ENCODE results near the gene PXMP2. TPM values are rescaled to one million over a fixed set of nuclear protein-coding genes. Genes with fewer than 3 reads are reported as not detected.

The PXMP2 gene
- total RNA-seq, 4 donors from 2014 or later: 62.1 to 181 (median 128) TPM

GRCh38 chr12:132727091-132727794 lies 39.9 kb downstream of the PXMP2 start:
- H3K4me3 ChIP-seq: no peak overlapping the region
- in situ Hi-C loops (cut with MboI; ENCODE audit: low pct_ligation_motif_present in 1 of 4, low pct_unique_long_range_greater_than_20kb in 1 of 4, low sequenced_read_pairs in 3 of 4): no loop called here
- H3K9me3 ChIP-seq: no peaks in the 10 kb centered on the region
- H3K36me3 ChIP-seq: peaks cover 0 to 64% (median 31%) of the 10 kb centered on the region in 4 donors
- no peak overlapping the region for H3K27ac ChIP-seq
- 93% methylated on average over 37 of the region's 37 CpGs; no CpG with 5 or more reads in 1 of the 2 donors for WGBS, 2 donors (ENCODE audit: low coverage in 1 of 2)
- no peak for TF ChIP-seq POLR2A (IDR thresholded peaks at IDR 0.05)
- no peak for TF ChIP-seq POLR2AphosphoS5 (IDR thresholded peaks at IDR 0.05)
- TF ChIP-seq CTCF (IDR thresholded peaks at IDR 0.05): no peak
- no peak for TF ChIP-seq EP300 (IDR thresholded peaks at IDR 0.05; ENCODE audit: low read depth)
- DNase-seq: no peak
- intact Hi-C loops (cut with DNase I; ENCODE audit: low total_unique reads): no loop called here
- H3K4me1 ChIP-seq: no peaks in the 10 kb centered on the region
- H3K27me3 ChIP-seq: no peaks in the 10 kb centered on the region

- H3K4me3 ChIP-seq: no peak overlapping the region
- in situ Hi-C loops (cut with MboI; ENCODE audit: low pct_ligation_motif_present in 1 of 4, low pct_unique_long_range_greater_than_20kb in 1 of 4, low sequenced_read_pairs in 3 of 4): no loop called here
- no peak for DNase-seq
- peaks cover 0 to 65% (median 32%) of the 10 kb centered on the region in 4 donors for H3K36me3 ChIP-seq
- no peaks in the 10 kb centered on the region for H3K4me1 ChIP-seq
- intact Hi-C loops (cut with DNase I; ENCODE audit: low total_unique reads): no loop called here
- WGBS, 2 donors (ENCODE audit: low coverage in 1 of 2): 97 to 100% methylated on average over 2 to 7 of the region's 7 CpGs
- H3K27me3 ChIP-seq: no peaks in the 10 kb centered on the region
- TF ChIP-seq EP300 (IDR thresholded peaks at IDR 0.05; ENCODE audit: low read depth): no peak
- TF ChIP-seq POLR2AphosphoS5 (IDR thresholded peaks at IDR 0.05): no peak
- no peak for TF ChIP-seq CTCF (IDR thresholded peaks at IDR 0.05)
- TF ChIP-seq POLR2A (IDR thresholded peaks at IDR 0.05): no peak
- no peaks in the 10 kb centered on the region for H3K9me3 ChIP-seq
- H3K27ac ChIP-seq: no peak overlapping the region
These were observed 41.1 kb downstream of the PXMP2 start for GRCh38 chr12:132728502-132728901.

DNA sequence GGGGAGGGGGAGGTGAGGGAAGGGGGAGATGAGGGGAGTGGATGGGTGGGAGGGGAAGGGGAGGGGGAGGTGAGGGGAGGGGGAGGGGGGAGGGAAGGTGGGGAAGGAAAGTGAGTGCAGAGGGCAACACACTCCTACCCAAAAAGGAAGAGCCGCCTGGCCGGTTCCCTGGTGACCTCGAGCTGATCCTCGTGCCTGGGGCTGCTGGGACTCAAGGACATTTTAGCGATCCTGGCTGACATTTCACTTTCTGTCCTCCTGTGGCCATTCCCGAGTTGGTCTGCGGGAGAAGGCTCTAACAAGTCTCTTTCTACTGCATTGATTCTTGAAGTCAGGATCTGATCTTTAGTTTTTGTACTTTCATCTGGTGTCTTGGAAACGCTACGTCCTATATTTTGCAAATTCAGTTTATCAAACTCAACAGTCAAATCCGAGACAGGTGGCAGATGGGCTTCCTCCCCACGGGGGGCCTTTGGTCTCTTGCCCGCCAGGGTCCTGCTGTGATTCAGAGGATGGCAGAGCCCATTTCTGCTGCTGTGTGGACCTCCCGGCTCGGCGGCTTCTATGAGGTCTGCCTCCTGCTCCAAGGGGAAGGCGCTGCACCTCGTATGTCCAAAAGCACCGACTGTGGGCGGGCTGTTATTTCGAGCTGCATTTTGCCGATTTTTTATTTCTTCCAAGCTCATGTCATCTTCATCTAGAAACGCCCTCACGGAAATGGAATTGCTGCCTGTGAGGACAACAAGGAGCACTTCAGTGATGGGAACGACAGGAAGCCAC lies 42.3 kb downstream of the PXMP2 start:
- Histone ChIP-seq H3K27me3 (no peaks in the 10 kb centered on the region), H3K36me3 (peaks cover 0 to 75% (median 36%) of the 10 kb centered on the region in 4 donors), H3K4me3 (no peak overlapping the region), H3K9me3 (no peaks in the 10 kb centered on the region), H3K4me1 (no peaks in the 10 kb centered on the region), H3K27ac (no peak overlapping the region)
- in situ Hi-C loops (cut with MboI; ENCODE audit: low pct_ligation_motif_present in 1 of 4, low pct_unique_long_range_greater_than_20kb in 1 of 4, low sequenced_read_pairs in 3 of 4) (no loop called here), intact Hi-C loops (cut with DNase I; ENCODE audit: low total_unique reads) (no loop called here)
- WGBS, 2 donors (ENCODE audit: low coverage in 1 of 2): 92 to 97% methylated on average over 13 to 24 of the region's 24 CpGs
- TF ChIP-seq EP300 (IDR thresholded peaks at IDR 0.05; ENCODE audit: low read depth) (no peak), CTCF (IDR thresholded peaks at IDR 0.05) (no peak), POLR2A (IDR thresholded peaks at IDR 0.05) (no peak), POLR2AphosphoS5 (IDR thresholded peaks at IDR 0.05) (no peak)
- no peak for DNase-seq

DNA sequence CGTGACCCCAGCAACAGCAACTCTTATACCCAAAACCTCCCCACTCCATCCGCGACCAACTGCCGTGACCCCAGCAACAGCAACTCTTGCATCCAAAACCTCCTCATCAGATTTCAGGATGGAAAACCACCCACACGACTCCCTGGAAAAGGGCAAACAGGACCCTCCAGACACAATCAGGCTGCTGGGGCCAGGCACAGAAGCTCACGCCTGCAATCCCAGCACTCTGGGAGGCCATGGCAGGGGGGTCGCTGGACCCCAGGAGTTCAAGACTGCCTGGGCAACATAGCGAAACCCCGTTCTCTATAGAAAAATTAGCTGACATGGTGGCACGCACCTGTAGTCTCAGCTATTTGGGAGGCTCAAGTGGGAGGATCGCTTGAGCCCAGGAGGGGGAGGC lies 43.0 kb downstream of the PXMP2 start:
- WGBS, 2 donors (ENCODE audit: low coverage in 1 of 2): 91 to 100% methylated on average over 1 to 11 of the region's 11 CpGs
- Histone ChIP-seq H3K36me3 (peaks cover 0 to 81% (median 38%) of the 10 kb centered on the region in 4 donors), H3K27ac (no peak overlapping the region), H3K4me3 (no peak overlapping the region), H3K27me3 (no peaks in the 10 kb centered on the region), H3K9me3 (no peaks in the 10 kb centered on the region), H3K4me1 (no peaks in the 10 kb centered on the region)
- no peak for DNase-seq
- in situ Hi-C loops (cut with MboI; ENCODE audit: low pct_ligation_motif_present in 1 of 4, low pct_unique_long_range_greater_than_20kb in 1 of 4, low sequenced_read_pairs in 3 of 4): no loop called here
- intact Hi-C loops (cut with DNase I; ENCODE audit: low total_unique reads): no loop called here
- TF ChIP-seq CTCF (IDR thresholded peaks at IDR 0.05): no peak
- TF ChIP-seq POLR2AphosphoS5 (IDR thresholded peaks at IDR 0.05): no peak
- no peak for TF ChIP-seq POLR2A (IDR thresholded peaks at IDR 0.05)
- no peak for TF ChIP-seq EP300 (IDR thresholded peaks at IDR 0.05; ENCODE audit: low read depth)
